Activated CD8-positive, alpha-beta memory T cell treated with anti-CD3 and anti-CD28 coated beads for 36 hours (primary cell): ENCODE measurements around the gene C3AR1. TPM values are rescaled to one million over a fixed set of nuclear protein-coding genes. Genes with fewer than 3 reads are reported as not detected.

Experiments
- total RNA-seq, 2 experiments: library from RNA; stranded (reverse); gene quantifications; one replicate each; pipeline ENCODE4 v1.2.3, GENCODE V29; 2021

C3AR1 gene
- total RNA-seq, 2 experiments from 2014 or later: 0.80 to 1.1 TPM

Other genes starting within 250 kb of the C3AR1 start
- gene SLC2A14, start 193.4 kb downstream of the C3AR1 start, total RNA-seq: under 1 TPM; 0.15 to 0.17 TPM
- 100 to 1,000 TPM; 172 to 178 TPM for gene SLC2A3, start 130.2 kb downstream of the C3AR1 start, total RNA-seq
- 10 to 100 TPM; 19.3 to 20.3 TPM for gene FOXJ2, start 33.6 kb downstream of the C3AR1 start, total RNA-seq
- 10 to 100 TPM; 28.8 to 30.5 TPM for gene NECAP1, start 15.9 kb upstream of the C3AR1 start, total RNA-seq
- gene CLEC4A, start 57.3 kb upstream of the C3AR1 start, total RNA-seq: under 1 TPM; 0.46 to 0.84 TPM
- gene ZNF705A, start 90.7 kb upstream of the C3AR1 start, total RNA-seq: not detected
- under 1 TPM; 0.13 to 0.15 TPM for gene FAM90A1, start 161.3 kb upstream of the C3AR1 start, total RNA-seq